SK-N-SH (cell line): ENCODE data around the gene BRINP1. TPM values are rescaled to one million over a fixed set of nuclear protein-coding genes. Genes with fewer than 3 reads are reported as not detected.

Experiments used
- CTCF ChIA-PET: fragments of 300-600, 350-600 bp; formaldehyde crosslinking; extraction: SDS; loops from one replicate; lab custom pipeline; 2021; lab: Yijun Ruan, JAX
- POLR2A ChIA-PET: fragments of 350-600 bp; sonication (Branson Sonifier 250); formaldehyde crosslinking; extraction: SDS; loops from one replicate; lab custom pipeline; 2020; ENCODE audit warnings: antibody characterized with exemption, inconsistent platforms; lab: Yijun Ruan, JAX
- DNase-seq: peaks from one replicate; pipeline ENCODE4 v3.0.0; 2012
- H2AFZ ChIP-seq: fragments of 200-600 bp; sonication (generic); 2 replicates; pipeline ENCODE4 v1.8.1; 2016; ENCODE audit warnings: antibody characterized with exemption, mild to moderate bottlenecking, low read depth
- H3F3A ChIP-seq: fragments of 200-600 bp; sonication (generic); replicated peaks from 2 replicates; pipeline ENCODE3; 2016; ENCODE audit warnings: antibody characterized with exemption, mild to moderate bottlenecking; ENCODE audit not compliant: insufficient read depth
- H3K27ac ChIP-seq, 2 experiments: fragments of 200-500 bp in 1 of 2; fragments of 200-600 bp in 1 of 2; sonication (Bioruptor generic) in 1 of 2; sonication (generic), shearing (Covaris generic) in 1 of 2; 2 replicates each; pipeline versions ENCODE4 v1.5.1 to v1.6.1; 2014 to 2016; ENCODE audit warnings: low read depth in 2 of 2, inconsistent platforms in 1 of 2, low read length in 1 of 2, mild to moderate bottlenecking in 1 of 2, mixed read lengths in 1 of 2
- H3K27me3 ChIP-seq: fragments of 200-600 bp; sonication (generic), shearing (Covaris generic); 2 replicates; pipeline ENCODE4 v1.6.1; 2016; ENCODE audit warnings: mixed run types; ENCODE audit not compliant: insufficient read depth
- H3K36me3 ChIP-seq, 2 experiments: fragments of 200-500 bp in 1 of 2; fragments of 200-600 bp in 1 of 2; sonication (Bioruptor generic) in 1 of 2; sonication (generic) in 1 of 2; replicated peaks in 1 of 2; 2 replicates each; pipeline versions ENCODE3 to v1.5.1; 2014 to 2016; ENCODE audit warnings: low read length in 1 of 2, mild to moderate bottlenecking in 1 of 2; ENCODE audit not compliant: insufficient read depth in 2 of 2, control insufficient read depth in 1 of 2
- H3K4me1 ChIP-seq, 2 experiments: fragments of 200-500 bp in 1 of 2; fragments of 200-600 bp in 1 of 2; sonication (Bioruptor generic) in 1 of 2; sonication (generic), shearing (Covaris generic) in 1 of 2; 2 replicates each; pipeline versions ENCODE4 v1.5.1 to v1.6.1; 2014 to 2016; ENCODE audit warnings: low read depth in 1 of 2, low read length in 1 of 2, mixed run types in 1 of 2; ENCODE audit not compliant: insufficient read depth in 2 of 2, control insufficient read depth in 1 of 2
- H3K4me2 ChIP-seq: fragments of 200-600 bp; sonication (generic), shearing (Covaris generic); 2 replicates; pipeline ENCODE4 v1.6.1; 2017; ENCODE audit warnings: mixed run types
- H3K4me3 ChIP-seq, 2 experiments: fragments of 200-500 bp in 1 of 2; fragments of 200-600 bp in 1 of 2; sonication (Bioruptor generic) in 1 of 2; sonication (generic), shearing (Covaris generic) in 1 of 2; 2 replicates each; pipeline versions ENCODE4 v1.5.1 to v1.8.1; 2014 to 2016; ENCODE audit warnings: low read depth in 2 of 2, inconsistent platforms in 1 of 2, low read length in 1 of 2, mild to moderate bottlenecking in 1 of 2, mixed read lengths in 1 of 2, moderate library complexity in 1 of 2
- H3K79me2 ChIP-seq: fragments of 200-600 bp; sonication (generic); 2 replicates; pipeline ENCODE4 v1.8.1; 2017; ENCODE audit warnings: mild to moderate bottlenecking; ENCODE audit not compliant: insufficient read depth
- H3K9ac ChIP-seq: fragments of 200-600 bp; sonication (generic); 2 replicates; pipeline ENCODE4 v1.6.1; 2017; ENCODE audit warnings: mixed run types
- H3K9me2 ChIP-seq: fragments of 200-600 bp; sonication (generic); 2 replicates; pipeline ENCODE4 v1.6.1; 2017; ENCODE audit warnings: mixed run types
- H3K9me3 ChIP-seq: fragments of 200-600 bp; sonication (generic); 2 replicates; pipeline ENCODE4 v1.6.1; 2017; ENCODE audit warnings: mixed run types, mild to moderate bottlenecking, moderate library complexity
- H4K20me1 ChIP-seq: fragments of 200-600 bp; sonication (generic); 2 replicates; pipeline ENCODE4 v1.6.1; 2017; ENCODE audit warnings: mild to moderate bottlenecking, mixed run types; ENCODE audit not compliant: insufficient read depth
- CHD2 ChIP-seq: fragments of 150-350 bp; IDR thresholded peaks from 2 replicates; pipeline ENCODE4 v1.6.1; 2018; ENCODE audit warnings: low read length; ENCODE audit not compliant: partially characterized antibody
- ELF1 ChIP-seq: IDR thresholded peaks from 2 replicates; pipeline ENCODE4 v1.4.0; 2012
- EZH2phosphoT487 ChIP-seq: fragments of 200-600 bp; sonication (generic); IDR thresholded peaks from 2 replicates; pipeline ENCODE4 v1.6.1; 2017; ENCODE audit warnings: low read depth, mixed run types, mild to moderate bottlenecking, antibody characterized with exemption, moderate library complexity, borderline replicate concordance
- FOSL2 ChIP-seq: IDR thresholded peaks from 2 replicates; pipeline ENCODE4 v1.4.0; 2012; ENCODE audit warnings: low read depth, mild to moderate bottlenecking, moderate library complexity, borderline replicate concordance
- FOXJ3 ChIP-seq: sonication (generic); formaldehyde crosslinking; IDR thresholded peaks from 2 replicates; pipeline ENCODE4 v1.5.1; 2020; ENCODE audit warnings: mild to moderate bottlenecking, missing genetic modification reagents
- MAX ChIP-seq: IDR thresholded peaks from 2 replicates; pipeline ENCODE4 v1.4.0; 2012; ENCODE audit warnings: low read depth
- MEF2A ChIP-seq: IDR thresholded peaks from 2 replicates; pipeline ENCODE4 v1.4.0; 2012; ENCODE audit warnings: low read depth, borderline replicate concordance
- MXI1 ChIP-seq: IDR thresholded peaks from 2 replicates; pipeline ENCODE4 v1.6.1; 2012; ENCODE audit warnings: mild to moderate bottlenecking, low read depth, low read length, improper control_type of control experiment
- NFIC ChIP-seq: IDR thresholded peaks from 2 replicates; pipeline ENCODE4 v1.4.0; 2012; ENCODE audit warnings: borderline replicate concordance
- NRF1 ChIP-seq: IDR thresholded peaks from 2 replicates; pipeline ENCODE4 v1.6.1; 2012; ENCODE audit warnings: low read depth, mild to moderate bottlenecking, low read length
- PBX3 ChIP-seq: IDR thresholded peaks from 2 replicates; pipeline ENCODE4; 2012
- POLR2AphosphoS5 ChIP-seq: IDR thresholded peaks from 2 replicates; pipeline ENCODE4 v1.6.1; 2012; ENCODE audit warnings: low read depth, low read length
- RAD21 ChIP-seq: IDR thresholded peaks from 2 replicates; pipeline ENCODE4 v1.6.1; 2012; ENCODE audit warnings: mild to moderate bottlenecking, low read length
- RCOR1 ChIP-seq: fragments of 150-350 bp; IDR thresholded peaks from 2 replicates; pipeline ENCODE4 v1.6.1; 2017; ENCODE audit warnings: antibody characterized with exemption, low read length
- RFX5 ChIP-seq: IDR thresholded peaks from 2 replicates; pipeline ENCODE4 v1.6.1; 2012; ENCODE audit warnings: mild to moderate bottlenecking, improper control_type of control experiment, low read length
- RXRA ChIP-seq: IDR thresholded peaks from 2 replicates; pipeline ENCODE4 v1.4.0; 2012; ENCODE audit warnings: low read depth, mild to moderate bottlenecking, borderline replicate concordance
- SIN3A ChIP-seq: IDR thresholded peaks from 2 replicates; pipeline ENCODE4 v1.6.1; 2012; ENCODE audit warnings: low read depth, mild to moderate bottlenecking, low read length, moderate library complexity, borderline replicate concordance
- TAF1 ChIP-seq: IDR thresholded peaks from 2 replicates; pipeline ENCODE4 v1.6.1; 2012; ENCODE audit warnings: low read depth, mild to moderate bottlenecking, low read length, moderate library complexity, borderline replicate concordance
- TEAD4 ChIP-seq: IDR thresholded peaks from 2 replicates; pipeline ENCODE4 v1.4.0; 2012; ENCODE audit warnings: mild to moderate bottlenecking, borderline replicate concordance; ENCODE audit not compliant: insufficient read depth
- USF1 ChIP-seq: IDR thresholded peaks from 2 replicates; pipeline ENCODE4 v1.4.0; 2012; ENCODE audit warnings: low read depth, borderline replicate concordance
- USF2 ChIP-seq: fragments of 150-350 bp; IDR thresholded peaks from 2 replicates; pipeline ENCODE4 v1.6.1; 2017; ENCODE audit warnings: antibody characterized with exemption, low read length, low read depth, borderline replicate concordance
- YY1 ChIP-seq: IDR thresholded peaks from 2 replicates; pipeline ENCODE4 v1.4.0; 2012; ENCODE audit warnings: low read depth, mild to moderate bottlenecking
- ZBTB33 ChIP-seq: IDR thresholded peaks from 2 replicates; pipeline ENCODE4 v1.4.0; 2012; ENCODE audit warnings: low read depth, borderline replicate concordance
- WGBS: methylation state at CpG from one replicate; pipeline ENCODE4 v1.1.6; 2017; ENCODE audit warnings: low lambda C conversion rate; 5-methylcytosine and 5-hydroxymethylcytosine counted together
- polyA plus RNA-seq, 3 experiments: library from polyadenylated mRNA; depleted of rRNA; stranded (reverse); fragments of >200 nt; gene quantifications; 2 replicates each; pipeline ENCODE4 v1.2.3, GENCODE V29; 2012

Gene BRINP1
- polyA plus RNA-seq, 1 of the 3 experiments (the other 2 are of a cell fraction), result 0.41 TPM

- ChIA-PET CTCF (no interaction called here), POLR2A (no interaction called here)
- Histone ChIP-seq H3F3A (no peaks in the 10 kb centered on the region), H3K9me2 (no peaks in the 10 kb centered on the region), H4K20me1 (no peaks in the 10 kb centered on the region), H2AFZ (no peak overlapping the region), H3K4me3 (no peak overlapping the region), H3K9me3 (no peaks in the 10 kb centered on the region), H3K27me3 (no peaks in the 10 kb centered on the region), H3K4me1 (no peaks in the 10 kb centered on the region), H3K27ac (no peak overlapping the region), H3K36me3 (no peaks in the 10 kb centered on the region), H3K79me2 (no peaks in the 10 kb centered on the region), H3K9ac (no peak overlapping the region), H3K4me2 (no peak overlapping the region)
- 9% methylated on average over 1 of the region's 1 CpG for whole genome bisulfite sequencing
- DNase-seq, result no peak
- no peak for TF ChIP-seq TEAD4
- TF ChIP-seq CHD2, result no peak
- TF ChIP-seq NFIC, result no peak
- no peak for TF ChIP-seq FOXJ3 (CRISPR knock-in tag)
- TF ChIP-seq MXI1, result no peak
- no peak for TF ChIP-seq YY1
- no peak for TF ChIP-seq PBX3
- no peak for TF ChIP-seq NRF1
- no peak for TF ChIP-seq ZBTB33
- TF ChIP-seq SIN3A, result no peak
- no peak for TF ChIP-seq MAX
- no peak for TF ChIP-seq MEF2A
- TF ChIP-seq RAD21, result no peak
- no peak for TF ChIP-seq ELF1
- TF ChIP-seq RXRA, result no peak
These were observed 204.1 kb downstream of the BRINP1 start for GRCh38 chr9:119165131-119165530.

- no peak overlapping the region for H2AFZ ChIP-seq
- no peak for TF ChIP-seq YY1
- TF ChIP-seq RAD21, result no peak
- no peak for TF ChIP-seq RFX5
- TF ChIP-seq POLR2AphosphoS5, result no peak
- no peak for TF ChIP-seq USF2
- TF ChIP-seq USF1, result no peak
- TF ChIP-seq EZH2phosphoT487, result no peak
- TF ChIP-seq RXRA, result no peak
- TF ChIP-seq MEF2A, result no peak
- no peak for TF ChIP-seq FOSL2
- no peak for TF ChIP-seq FOXJ3 (CRISPR knock-in tag)
- TF ChIP-seq TEAD4, result no peak
- TF ChIP-seq RCOR1, result no peak
- TF ChIP-seq TAF1, result no peak
These were observed 204.5 kb downstream of the BRINP1 start for GRCh38 chr9:119164716-119165115.

More at GRCh38 chr9:119164716-119165115, 204.5 kb downstream of the BRINP1 start:
- no peaks in the 10 kb centered on the region for H3K4me1 ChIP-seq
- no peaks in the 10 kb centered on the region for H3K9me2 ChIP-seq
- no peaks in the 10 kb centered on the region for H3K9me3 ChIP-seq
- no peak overlapping the region for H3K4me3 ChIP-seq
- H3K36me3 ChIP-seq, result no peaks in the 10 kb centered on the region
- H3K27me3 ChIP-seq, result no peaks in the 10 kb centered on the region
- ChIA-PET POLR2A (no interaction called here), CTCF (no interaction called here)
- H3F3A ChIP-seq, result no peaks in the 10 kb centered on the region
- no peak overlapping the region for H3K4me2 ChIP-seq
- H3K9ac ChIP-seq, result no peak overlapping the region
- no peak overlapping the region for H3K27ac ChIP-seq
- no peaks in the 10 kb centered on the region for H3K79me2 ChIP-seq
- no peak for DNase-seq
- H4K20me1 ChIP-seq, result no peaks in the 10 kb centered on the region
